ENCODE data around the gene EMP1.

The EMP1 gene

GRCh38 chr12:13198241-13198640 lies 1.7 kb downstream of the EMP1 start:
- no peak for DNase-seq

DNA sequence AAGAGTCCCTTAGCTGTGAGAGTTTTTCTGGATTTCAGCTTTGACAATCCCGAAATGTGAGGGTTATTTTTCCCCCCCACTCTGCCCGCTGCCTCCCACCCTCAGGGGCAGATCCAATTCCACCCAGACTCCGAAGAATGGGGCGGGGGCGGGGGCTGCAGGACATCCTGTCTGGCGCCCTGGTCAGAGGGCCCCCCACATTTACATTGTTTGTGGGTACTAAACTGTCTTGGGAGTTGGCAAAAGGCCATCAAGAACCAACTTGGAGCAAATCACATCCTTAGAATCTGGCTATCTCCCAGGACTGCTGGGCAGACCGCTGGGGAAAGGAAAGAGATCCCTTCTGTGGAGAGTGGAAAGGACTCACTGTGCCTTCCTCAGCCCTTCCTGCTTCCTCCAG lies 2.4 kb downstream of the EMP1 start:
- no peak for DNase-seq

DNA sequence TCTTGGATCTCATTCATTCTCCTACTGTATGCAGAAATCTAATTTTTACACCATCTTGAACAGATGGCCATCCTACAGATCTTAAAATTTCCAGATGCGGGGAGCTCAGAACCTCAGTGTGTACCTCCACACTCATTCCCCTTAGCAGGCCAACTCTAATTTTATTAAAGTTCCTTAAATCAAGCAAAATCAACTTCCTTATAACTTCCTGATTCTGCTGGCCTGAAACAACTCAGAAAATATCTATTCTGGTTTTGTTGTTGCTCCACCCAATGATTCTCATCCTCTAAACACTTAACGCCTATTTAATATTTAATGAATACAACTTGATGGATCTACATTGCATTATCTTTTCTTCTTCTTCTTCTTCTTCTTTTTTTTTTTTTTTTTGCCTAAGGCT lies 3.1 kb downstream of the EMP1 start:
- peak in 2 of 4 experiments; percentile 41 to 63 for DNase-seq

DNA sequence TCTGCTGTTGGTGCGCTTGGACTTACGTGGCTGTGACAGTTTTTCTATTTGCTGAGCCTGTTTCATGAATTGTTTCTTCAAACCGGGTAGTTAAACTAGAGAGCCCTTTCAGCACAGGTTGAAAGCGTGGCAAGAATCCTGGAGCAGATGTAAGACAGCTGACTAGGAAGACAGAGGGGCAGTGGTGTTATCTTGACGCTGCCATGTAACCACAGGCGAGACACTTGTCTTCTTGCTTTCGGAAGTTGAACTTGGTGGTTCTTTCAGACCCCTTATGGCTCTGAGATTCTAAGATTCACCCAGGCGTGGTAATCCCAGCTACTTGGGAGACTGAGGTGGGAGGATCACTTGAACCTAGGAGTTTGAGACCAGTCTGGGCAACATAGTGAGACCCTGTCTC lies 4.3 kb downstream of the EMP1 start:
- DNase-seq: no peak

- peak in 2 of 4 experiments; percentile 37 to 40 for DNase-seq
Measured at GRCh38 chr12:13203034-13203922, 6.8 kb downstream of the EMP1 start.

DNA sequence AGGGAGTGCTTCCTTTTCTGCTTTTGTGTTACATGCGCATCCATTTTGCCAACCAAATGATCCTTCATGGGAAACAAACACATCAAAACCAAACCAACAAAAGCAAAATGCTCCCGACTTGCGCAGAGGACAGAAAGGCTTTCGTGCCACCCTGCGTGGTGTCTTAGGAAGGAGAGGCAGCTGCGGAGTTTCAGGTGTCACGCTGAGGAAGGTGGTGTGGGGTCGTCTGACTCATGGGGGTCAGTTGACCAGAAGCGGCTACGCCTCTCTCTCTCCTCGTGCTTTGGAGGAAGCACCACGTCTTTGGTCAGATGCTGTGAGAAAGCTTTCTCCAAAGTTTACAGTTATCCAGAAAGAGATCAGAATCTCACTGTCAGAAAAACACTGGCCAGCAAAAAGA lies 7.9 kb downstream of the EMP1 start:
- peak in 3 of 4 experiments; percentile 48 to 59 (median 53) for DNase-seq

DNA sequence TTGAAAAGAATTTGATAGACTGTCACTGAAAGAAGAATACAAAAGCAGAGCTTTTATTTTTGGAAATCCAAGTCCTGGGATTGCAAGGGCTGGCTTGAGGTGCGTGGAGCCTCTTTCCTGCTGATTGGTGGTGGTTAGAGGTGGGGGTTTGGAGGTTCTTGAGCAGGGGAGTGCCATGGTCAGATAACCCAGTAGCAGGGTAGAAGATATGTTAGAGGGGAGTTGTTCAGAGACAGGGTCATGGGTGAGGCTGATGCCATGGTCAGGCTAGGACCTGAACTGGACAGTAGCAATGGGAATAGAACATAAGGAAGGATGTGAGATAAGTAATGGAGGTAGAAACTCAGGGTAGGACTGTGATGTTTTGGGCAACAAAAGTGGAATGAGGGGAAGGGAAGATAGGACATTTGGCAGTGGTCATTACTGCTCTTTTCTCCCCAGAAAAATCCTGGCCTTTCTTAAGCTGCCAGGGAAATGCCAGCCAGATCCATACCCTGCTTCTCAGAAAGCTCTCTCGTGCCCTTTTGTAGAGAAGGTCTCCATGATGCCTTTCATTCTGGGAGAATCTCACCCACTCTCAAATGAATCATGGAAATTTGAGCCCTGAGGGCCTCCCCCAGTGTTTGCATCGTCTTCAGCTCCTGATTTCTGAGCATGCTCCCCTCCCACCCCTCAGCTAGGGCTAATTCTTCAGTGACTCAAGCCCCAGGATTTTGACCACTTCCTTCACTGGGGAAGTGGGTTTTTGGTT lies 9.5 kb downstream of the EMP1 start:
- peak; percentile 80 to 92 (median 85) for DNase-seq

GRCh38 chr12:13206560-13206897 lies 10.0 kb downstream of the EMP1 start:
- DNase-seq: no peak

- DNase-seq: peak; percentile 53 to 74 (median 68)
Measured at GRCh38 chr12:13208533-13209435, 12.3 kb downstream of the EMP1 start.

- peak in 2 of 4 experiments; percentile 61 to 66 for DNase-seq
Measured at GRCh38 chr12:13209436-13210235, 13.1 kb downstream of the EMP1 start.

DNA sequence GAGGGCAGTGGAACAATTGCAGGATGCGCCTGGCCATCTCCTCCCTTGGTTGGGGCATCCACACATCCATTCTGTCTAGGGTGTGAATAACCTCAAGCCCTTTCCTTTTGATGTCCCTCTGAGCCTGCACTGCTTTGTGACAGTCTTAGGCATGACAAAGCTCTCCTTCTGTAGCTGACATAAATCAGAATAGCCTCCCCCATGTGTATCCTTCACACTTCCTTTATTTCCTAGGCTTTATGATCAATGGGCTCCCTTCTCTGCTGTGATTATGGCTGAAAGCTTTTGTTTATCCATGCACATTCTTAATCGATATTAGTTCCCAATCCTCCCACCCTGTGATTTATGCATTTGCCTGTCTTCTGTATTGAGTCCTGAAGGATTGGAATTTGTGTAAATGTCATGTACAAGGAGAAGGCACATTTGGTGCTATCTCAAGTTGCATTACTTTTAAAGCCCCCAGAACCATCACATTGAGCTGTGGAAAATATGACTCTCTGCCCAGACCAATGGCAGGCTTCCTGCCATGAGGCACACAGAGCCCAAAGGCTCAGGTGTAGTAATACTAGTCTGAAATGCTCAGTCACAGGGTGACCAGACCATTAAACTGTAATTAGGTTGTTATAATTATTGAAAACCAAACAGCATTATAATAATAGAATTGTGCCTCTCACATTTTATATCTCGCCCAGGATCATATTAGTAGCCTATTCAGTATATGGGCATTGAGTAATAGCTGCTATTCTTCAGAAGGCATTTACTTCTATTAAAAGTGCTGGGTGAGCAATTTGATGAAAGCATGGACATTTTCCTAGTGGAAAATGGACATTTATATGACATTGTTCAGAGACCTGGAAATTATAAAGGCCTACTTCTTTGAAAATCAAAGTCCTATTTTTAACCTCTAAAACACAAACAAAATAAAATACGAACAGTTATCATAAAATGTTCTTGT lies 14.0 kb downstream of the EMP1 start:
- DNase-seq: no peak

- DNase-seq: no peak
Measured at GRCh38 chr12:13211191-13211858, 14.8 kb downstream of the EMP1 start.

- DNase-seq: peak; percentile 77 to 82 (median 82)
Measured at GRCh38 chr12:13211859-13212664, 15.5 kb downstream of the EMP1 start.

DNA sequence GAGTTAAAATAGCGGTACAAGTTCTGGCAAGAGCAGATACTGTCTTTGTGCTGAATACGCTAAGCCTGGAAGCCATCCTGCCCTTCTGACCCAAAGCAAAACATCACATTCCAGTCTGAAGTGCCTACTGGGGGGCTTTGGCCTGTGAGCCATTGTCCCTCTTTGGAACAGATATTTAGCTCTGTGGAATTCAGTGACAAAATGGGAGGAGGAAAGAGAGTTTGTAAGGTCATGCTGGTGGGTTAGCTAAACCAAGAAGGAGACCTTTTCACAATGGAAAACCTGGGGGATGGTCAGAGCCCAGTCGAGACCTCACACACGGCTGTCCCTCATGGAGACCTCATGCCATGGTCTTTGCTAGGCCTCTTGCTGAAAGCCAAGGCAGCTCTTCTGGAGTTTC lies 18.5 kb downstream of the EMP1 start:
- no peak for DNase-seq

DNA sequence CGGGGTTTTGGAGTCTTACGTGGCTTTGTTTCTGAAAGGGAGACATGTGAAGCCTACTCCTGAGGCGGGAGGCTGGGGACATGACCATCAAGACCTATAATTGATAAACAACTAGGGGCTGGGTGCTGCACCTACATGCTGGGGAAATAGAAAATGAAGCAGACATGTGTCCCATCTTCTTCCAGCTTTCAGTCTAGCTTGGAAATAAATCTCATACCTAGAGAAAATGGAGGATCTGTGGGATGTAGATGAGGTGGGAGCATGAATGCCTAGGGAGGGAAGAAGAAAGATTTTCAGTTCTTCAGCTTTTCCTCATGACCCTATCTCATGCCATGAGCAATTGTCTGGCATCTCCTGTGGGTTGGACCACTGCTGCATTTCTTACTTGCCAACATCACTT lies 22.1 kb downstream of the EMP1 start:
- DNase-seq: no peak

DNA sequence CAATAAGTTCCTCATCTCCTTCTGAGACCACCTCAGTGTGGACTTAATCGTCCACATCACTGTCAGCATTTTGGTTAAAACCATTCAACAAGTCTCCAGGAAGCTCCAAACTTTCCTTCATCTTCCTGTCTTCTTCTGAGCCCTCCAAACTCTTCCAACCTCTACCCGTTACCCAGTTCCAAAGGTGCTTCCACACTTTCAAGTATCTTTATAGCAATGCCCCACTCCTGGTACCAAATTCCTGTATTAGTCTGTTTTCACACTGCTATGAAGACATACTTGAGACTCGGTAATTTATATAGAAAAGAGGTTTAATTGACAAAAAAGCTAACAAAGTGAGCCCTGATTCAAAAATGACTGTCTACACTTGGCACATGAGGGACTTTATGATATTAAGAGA lies 22.8 kb downstream of the EMP1 start:
- DNase-seq: no peak

DNA sequence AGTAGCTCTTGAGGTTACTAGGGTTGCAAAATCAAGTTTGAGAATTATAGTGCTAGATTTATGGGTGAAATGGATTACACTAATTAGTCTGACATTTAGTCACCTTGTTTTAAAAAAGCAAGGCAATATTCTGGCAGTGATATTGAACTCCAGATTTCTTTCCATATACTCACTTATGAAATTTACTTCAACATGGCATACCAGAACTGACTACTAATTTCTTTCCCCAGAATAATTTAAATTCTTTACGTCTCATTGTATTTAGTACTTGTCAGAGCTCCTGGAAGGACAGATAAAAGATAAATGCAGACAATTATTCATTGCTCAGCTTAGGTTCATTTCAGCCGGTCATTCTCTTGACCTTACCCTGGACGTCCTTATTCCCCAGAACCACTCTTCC lies 24.3 kb downstream of the EMP1 start:
- DNase-seq: no peak

DNA sequence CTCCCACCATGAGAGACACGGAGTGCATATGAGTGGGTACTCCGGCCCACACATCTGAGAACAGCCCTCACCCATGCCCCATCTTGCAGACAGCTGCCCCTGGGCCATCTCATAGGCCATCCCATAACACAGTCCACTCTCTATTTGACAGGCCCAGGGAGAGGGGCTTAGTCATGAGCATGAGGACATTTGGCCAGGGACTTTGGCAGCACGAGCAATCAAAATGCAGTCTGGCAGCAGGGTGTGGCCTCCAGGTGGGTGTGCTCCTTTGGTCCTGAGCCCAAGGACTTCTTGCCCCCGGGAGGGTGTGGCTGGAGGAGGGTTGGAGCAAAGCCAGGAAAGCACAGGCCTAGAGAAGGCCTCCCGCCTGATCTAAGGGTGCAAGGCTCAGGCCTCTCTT lies 25.6 kb downstream of the EMP1 start:
- DNase-seq: no peak

DNA sequence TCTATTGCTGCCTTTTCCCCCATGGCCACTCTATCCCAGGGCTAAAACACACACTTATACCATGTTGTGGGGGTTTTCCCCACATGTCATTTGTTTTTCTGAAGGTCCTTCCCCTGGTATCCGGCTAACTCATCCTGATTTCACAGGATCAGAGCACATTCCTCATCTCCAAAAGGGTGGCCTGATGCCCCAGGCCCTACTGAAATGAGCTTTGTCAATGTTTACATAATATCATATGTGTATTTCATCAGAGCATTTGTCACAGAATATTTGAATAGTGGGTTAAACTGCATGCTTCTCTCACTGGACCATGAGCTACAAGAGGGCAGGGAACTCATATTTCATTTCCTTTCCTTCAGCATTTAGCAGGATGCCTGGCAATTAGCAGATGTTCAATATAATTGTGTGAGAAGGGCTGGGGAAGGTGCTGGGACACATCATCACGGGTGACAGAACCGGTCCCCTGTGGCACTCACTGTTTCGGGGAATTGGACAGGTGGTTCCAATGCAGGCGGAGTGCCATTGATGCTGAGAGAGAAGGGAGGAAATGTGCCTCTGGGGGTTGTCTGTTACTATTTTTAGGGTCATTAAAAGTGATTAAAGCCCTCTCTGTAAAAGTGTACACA lies 26.8 kb downstream of the EMP1 start:
- DNase-seq: peak in 1 of 4 experiments; percentile 38

Data from suppressor macrophage (primary cell).